DND-41 (cell line): ENCODE data around the gene TMEM63C.

Experiments
- ATAC-seq: fragments of 200-7000 bp; cut with Tn5 transposase; 3 replicates; pipeline ENCODE4 v1.9.1; 2021; ENCODE audit warnings: low read depth; ENCODE audit not compliant: insufficient read depth
- DNase-seq: peaks from one replicate; pipeline ENCODE4 v3.0.0-alpha.2; 2020
- H2AFZ ChIP-seq: 2 replicates; pipeline ENCODE4 v1.6.0; 2012; ENCODE audit warnings: low read depth, low read length
- H3K27ac ChIP-seq: 2 replicates; pipeline ENCODE4 v1.5.1; 2012; ENCODE audit warnings: low read length, inconsistent platforms
- H3K27me3 ChIP-seq: fragments of 200-600 bp; sonication (generic); 2 replicates; pipeline ENCODE4 v1.6.0; 2012; ENCODE audit warnings: low read length, mild to moderate bottlenecking, inconsistent platforms; ENCODE audit not compliant: insufficient read depth, poor library complexity
- H3K36me3 ChIP-seq: 2 replicates; pipeline ENCODE4 v1.5.1; 2012; ENCODE audit warnings: low read length, inconsistent platforms; ENCODE audit not compliant: insufficient read depth
- H3K4me1 ChIP-seq: 2 replicates; pipeline ENCODE4 v1.5.1; 2012; ENCODE audit warnings: mild to moderate bottlenecking, low read length; ENCODE audit not compliant: insufficient read depth
- H3K4me2 ChIP-seq: 2 replicates; pipeline ENCODE4 v1.6.0; 2012; ENCODE audit warnings: mild to moderate bottlenecking, moderate library complexity, low read length, inconsistent platforms; ENCODE audit not compliant: insufficient read depth
- H3K4me3 ChIP-seq, 2 experiments: fragments of 200-600 bp in 1 of 2; shearing (Covaris generic) in 1 of 2; 2 replicates each; pipeline ENCODE4 v1.5.1; 2012 to 2016; ENCODE audit warnings: inconsistent platforms in 2 of 2, low read length in 2 of 2, mild to moderate bottlenecking in 2 of 2, low read depth in 1 of 2, moderate library complexity in 1 of 2
- H3K79me2 ChIP-seq: 2 replicates; pipeline ENCODE4 v1.6.0; 2012; ENCODE audit warnings: low read length, inconsistent platforms; ENCODE audit not compliant: insufficient read depth
- H3K9ac ChIP-seq: 2 replicates; pipeline ENCODE4 v1.6.0; 2012; ENCODE audit warnings: low read depth, mild to moderate bottlenecking, inconsistent platforms, low read length, moderate library complexity
- H3K9me3 ChIP-seq: 2 replicates; pipeline ENCODE4 v1.5.1; 2012; ENCODE audit warnings: low read length, moderate library complexity, mild to moderate bottlenecking, inconsistent platforms; ENCODE audit not compliant: insufficient read depth, severe bottlenecking
- H4K20me1 ChIP-seq: 2 replicates; pipeline ENCODE4 v1.6.0; 2012; ENCODE audit warnings: low read length; ENCODE audit not compliant: insufficient read depth
- EZH2 ChIP-seq: IDR thresholded peaks from 3 replicates; pipeline ENCODE4 v1.6.1; 2012; ENCODE audit warnings: borderline replicate concordance, low read depth, mild to moderate bottlenecking, moderate library complexity, low read length, inconsistent platforms; ENCODE audit not compliant: severe bottlenecking
- TF ChIP-seq, protein P1 (sequence below): IDR thresholded peaks from 2 replicates; pipeline ENCODE4 v1.5.1; 2012; ENCODE audit warnings: borderline replicate concordance, low read length, moderate library complexity, mild to moderate bottlenecking; ENCODE audit not compliant: poor library complexity, severe bottlenecking; ENCODE audit errors: extremely low read depth

TMEM63C gene

DNA sequence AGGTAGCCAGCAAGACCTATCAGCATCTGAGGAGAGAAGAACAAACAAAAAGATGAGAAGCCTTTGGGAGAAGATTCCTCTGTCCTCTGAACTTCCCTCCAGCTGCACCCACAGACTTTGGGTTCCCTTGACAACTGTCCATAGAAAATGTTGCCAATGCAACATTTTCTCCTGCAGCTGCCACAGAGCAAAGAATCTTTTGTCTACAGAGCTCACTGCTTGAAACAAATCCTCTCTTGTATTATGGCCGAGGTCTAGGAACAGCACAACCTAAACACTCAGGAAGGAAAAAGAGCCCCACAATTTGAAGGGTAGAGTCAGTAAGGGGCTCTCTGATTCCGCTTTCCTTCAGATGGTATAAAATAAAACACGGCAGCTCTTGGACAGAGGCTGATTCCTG is 124.8 kb downstream of the TMEM63C start:
- no peak for DNase-seq
- H3K27ac ChIP-seq, result no peak overlapping the region
- TF ChIP-seq, protein P1, sequence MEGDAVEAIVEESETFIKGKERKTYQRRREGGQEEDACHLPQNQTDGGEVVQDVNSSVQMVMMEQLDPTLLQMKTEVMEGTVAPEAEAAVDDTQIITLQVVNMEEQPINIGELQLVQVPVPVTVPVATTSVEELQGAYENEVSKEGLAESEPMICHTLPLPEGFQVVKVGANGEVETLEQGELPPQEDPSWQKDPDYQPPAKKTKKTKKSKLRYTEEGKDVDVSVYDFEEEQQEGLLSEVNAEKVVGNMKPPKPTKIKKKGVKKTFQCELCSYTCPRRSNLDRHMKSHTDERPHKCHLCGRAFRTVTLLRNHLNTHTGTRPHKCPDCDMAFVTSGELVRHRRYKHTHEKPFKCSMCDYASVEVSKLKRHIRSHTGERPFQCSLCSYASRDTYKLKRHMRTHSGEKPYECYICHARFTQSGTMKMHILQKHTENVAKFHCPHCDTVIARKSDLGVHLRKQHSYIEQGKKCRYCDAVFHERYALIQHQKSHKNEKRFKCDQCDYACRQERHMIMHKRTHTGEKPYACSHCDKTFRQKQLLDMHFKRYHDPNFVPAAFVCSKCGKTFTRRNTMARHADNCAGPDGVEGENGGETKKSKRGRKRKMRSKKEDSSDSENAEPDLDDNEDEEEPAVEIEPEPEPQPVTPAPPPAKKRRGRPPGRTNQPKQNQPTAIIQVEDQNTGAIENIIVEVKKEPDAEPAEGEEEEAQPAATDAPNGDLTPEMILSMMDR, result no peak
- TF ChIP-seq EZH2, result no peak
- no peaks in the 10 kb centered on the region for H4K20me1 ChIP-seq
- peaks cover 27% of the 10 kb centered on the region for H3K36me3 ChIP-seq
- H3K4me3 ChIP-seq, result no peak overlapping the region
- no peaks in the 10 kb centered on the region for H3K27me3 ChIP-seq
- no peaks in the 10 kb centered on the region for H3K9me3 ChIP-seq
- H3K79me2 ChIP-seq, result no peaks in the 10 kb centered on the region
- no peaks in the 10 kb centered on the region for H3K4me1 ChIP-seq
- ATAC-seq, result no peak
- H2AFZ ChIP-seq, result no peak overlapping the region
- no peak overlapping the region for H3K9ac ChIP-seq
- no peak overlapping the region for H3K4me2 ChIP-seq

DNA sequence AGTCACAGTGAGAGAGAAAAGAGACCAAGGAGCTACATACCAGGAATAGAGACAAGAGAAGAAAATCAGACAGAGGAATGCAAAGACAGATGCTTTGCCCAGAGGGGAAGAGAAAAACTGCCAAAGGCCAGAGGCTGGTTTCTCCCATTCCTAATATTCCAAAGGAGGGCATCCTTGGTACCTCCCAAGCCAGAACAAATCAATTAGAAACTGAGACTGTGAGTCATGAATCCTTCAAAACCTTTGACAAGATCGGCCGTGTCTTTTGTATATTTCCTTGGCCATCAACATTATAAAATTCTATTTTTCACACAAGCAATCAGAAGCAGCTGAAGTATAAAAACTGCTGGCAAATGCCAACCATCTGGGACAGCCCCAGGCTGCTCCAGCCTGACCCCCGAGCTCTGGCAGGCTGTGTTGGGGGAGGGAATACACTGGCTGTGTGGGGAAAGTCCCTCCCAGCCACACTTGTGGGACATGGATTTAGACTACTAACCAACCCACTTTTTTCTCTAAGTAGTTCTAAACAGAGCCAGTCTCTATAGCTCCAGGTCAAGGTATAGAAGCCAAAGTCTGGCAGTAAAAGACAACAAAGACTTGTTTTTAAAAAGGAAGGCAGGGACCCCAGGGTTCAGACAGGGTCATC is 125.4 kb downstream of the TMEM63C start:
- no peaks in the 10 kb centered on the region for H4K20me1 ChIP-seq
- no peak overlapping the region for H3K4me2 ChIP-seq
- no peak overlapping the region for H3K27ac ChIP-seq
- peaks cover 21% of the 10 kb centered on the region for H3K36me3 ChIP-seq
- no peak for ATAC-seq
- H3K9me3 ChIP-seq, result no peaks in the 10 kb centered on the region
- no peak overlapping the region for H3K4me3 ChIP-seq
- no peak for DNase-seq
- H3K27me3 ChIP-seq, result no peaks in the 10 kb centered on the region
- H3K4me1 ChIP-seq, result no peaks in the 10 kb centered on the region
- H3K9ac ChIP-seq, result no peak overlapping the region
- no peaks in the 10 kb centered on the region for H3K79me2 ChIP-seq
- no peak overlapping the region for H2AFZ ChIP-seq
- no peak for TF ChIP-seq EZH2
- TF ChIP-seq, protein P1, result no peak
